Calu3 (cell line): ENCODE results near the gene ACTR2. TPM values are rescaled to one million over a fixed set of nuclear protein-coding genes. Genes with fewer than 3 reads are reported as not detected.

Source experiments
- BruUV-seq: library from RNA; stranded (reverse); fragments of 400-500 nt; replicated peaks from 2 replicates; lab custom pipeline; 2021; lab: Mats Ljungman, UMichigan
- CTCF ChIA-PET: fragments of 300-600 bp; sonication (Branson Sonifier 250); formaldehyde crosslinking; loops from one replicate; lab custom pipeline; 2022; ENCODE audit warnings: antibody characterized with exemption; lab: Charles Lee
- DNase-seq: peaks from one replicate; pipeline ENCODE4 v3.0.0; 2022
- H3K27ac Mint-ChIP-seq: one replicate; pipeline ENCODE4 v1.8.0; 2022; ENCODE audit warnings: mixed read lengths; ENCODE audit not compliant: unreplicated experiment
- H3K27me3 Mint-ChIP-seq: one replicate; pipeline ENCODE4 v1.8.0; 2022; ENCODE audit warnings: mixed read lengths; ENCODE audit not compliant: unreplicated experiment
- H3K36me3 Mint-ChIP-seq: one replicate; pipeline ENCODE4 v1.8.0; 2022; ENCODE audit warnings: mild to moderate bottlenecking, moderate library complexity, mixed read lengths; ENCODE audit not compliant: insufficient read depth, unreplicated experiment
- H3K4me1 Mint-ChIP-seq: one replicate; pipeline ENCODE4 v1.8.0; 2022; ENCODE audit warnings: mild to moderate bottlenecking, low read depth, mixed read lengths; ENCODE audit not compliant: unreplicated experiment
- H3K4me3 Mint-ChIP-seq: one replicate; pipeline ENCODE4 v1.8.0; 2022; ENCODE audit warnings: mild to moderate bottlenecking, low read depth, moderate library complexity, mixed read lengths; ENCODE audit not compliant: unreplicated experiment
- H3K9me3 Mint-ChIP-seq: one replicate; pipeline ENCODE4 v1.8.0; 2022; ENCODE audit warnings: low read depth, mixed read lengths; ENCODE audit not compliant: unreplicated experiment
- intact Hi-C: fragments of 100-400 bp; cut with micrococcal nuclease; formaldehyde crosslinking; loops from one replicate; pipeline ENCODE4 v1.10.0; 2022; ENCODE audit not compliant: unreplicated experiment
- total RNA-seq: library from RNA; stranded (reverse); gene quantifications from 2 replicates; pipeline ENCODE4 v1.2.3, GENCODE V29; 2022
- TF ChIP-seq, protein P1 (sequence below): fragments of 200-600 bp; IDR thresholded peaks from one replicate; pipeline ENCODE4 v1.8.0; 2022; ENCODE audit warnings: antibody characterized with exemption; ENCODE audit not compliant: unreplicated experiment

Gene ACTR2
- total RNA-seq, 1 experiment from 2014 or later: 240 TPM

DNA sequence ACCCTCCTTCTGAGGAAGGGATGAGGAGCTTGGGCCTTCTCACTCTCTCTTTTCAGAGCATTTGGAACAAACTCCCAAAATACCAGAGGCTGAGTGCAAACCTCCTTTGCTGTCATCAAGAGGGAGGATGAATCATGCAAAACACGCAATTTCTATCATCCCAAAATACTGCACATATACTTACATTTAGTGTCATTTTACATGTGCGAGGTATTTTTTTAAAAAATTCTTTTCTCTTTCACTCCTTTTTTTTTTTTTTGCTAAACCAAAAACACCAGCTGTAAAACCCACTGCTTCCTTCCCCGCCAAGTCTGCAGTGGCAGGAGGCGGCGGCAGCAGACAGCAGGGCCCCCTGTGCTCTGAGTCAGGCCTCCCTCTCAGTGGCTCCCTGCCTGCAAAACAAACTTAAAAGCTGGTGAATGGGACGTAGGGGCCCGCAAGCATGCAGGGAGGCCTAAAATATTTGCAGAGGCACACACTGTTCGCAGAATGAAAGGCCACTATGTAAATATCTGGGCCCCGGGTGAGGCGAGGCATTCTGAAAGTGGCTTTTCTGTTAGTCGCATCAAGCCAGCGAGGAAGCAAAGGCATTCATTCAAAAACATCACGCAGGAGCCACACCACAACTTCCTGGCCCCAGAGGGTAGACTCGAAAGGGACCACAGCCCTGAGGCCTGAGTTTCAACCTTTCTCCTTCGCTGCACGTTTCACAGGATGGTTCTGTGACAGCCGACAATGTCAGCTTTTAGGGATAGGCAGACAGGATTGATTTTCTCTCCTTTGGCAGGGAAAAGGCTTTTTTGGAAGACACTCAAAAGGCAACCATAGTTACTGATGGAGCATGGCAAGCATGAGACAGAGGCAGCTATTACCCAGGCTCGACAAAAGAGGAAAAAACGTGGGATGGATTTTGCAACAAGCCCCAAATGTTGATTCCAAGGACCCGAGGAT is 73.4 kb downstream of the ACTR2 start:
- CTCF ChIA-PET: no interaction called here
- TF ChIP-seq, protein P1, sequence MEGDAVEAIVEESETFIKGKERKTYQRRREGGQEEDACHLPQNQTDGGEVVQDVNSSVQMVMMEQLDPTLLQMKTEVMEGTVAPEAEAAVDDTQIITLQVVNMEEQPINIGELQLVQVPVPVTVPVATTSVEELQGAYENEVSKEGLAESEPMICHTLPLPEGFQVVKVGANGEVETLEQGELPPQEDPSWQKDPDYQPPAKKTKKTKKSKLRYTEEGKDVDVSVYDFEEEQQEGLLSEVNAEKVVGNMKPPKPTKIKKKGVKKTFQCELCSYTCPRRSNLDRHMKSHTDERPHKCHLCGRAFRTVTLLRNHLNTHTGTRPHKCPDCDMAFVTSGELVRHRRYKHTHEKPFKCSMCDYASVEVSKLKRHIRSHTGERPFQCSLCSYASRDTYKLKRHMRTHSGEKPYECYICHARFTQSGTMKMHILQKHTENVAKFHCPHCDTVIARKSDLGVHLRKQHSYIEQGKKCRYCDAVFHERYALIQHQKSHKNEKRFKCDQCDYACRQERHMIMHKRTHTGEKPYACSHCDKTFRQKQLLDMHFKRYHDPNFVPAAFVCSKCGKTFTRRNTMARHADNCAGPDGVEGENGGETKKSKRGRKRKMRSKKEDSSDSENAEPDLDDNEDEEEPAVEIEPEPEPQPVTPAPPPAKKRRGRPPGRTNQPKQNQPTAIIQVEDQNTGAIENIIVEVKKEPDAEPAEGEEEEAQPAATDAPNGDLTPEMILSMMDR: no peak
- H3K4me3 Mint-ChIP-seq: no peak overlapping the region
- intact Hi-C loops: no loop called here
- no peaks in the 10 kb centered on the region for H3K36me3 Mint-ChIP-seq
- H3K27me3 Mint-ChIP-seq: no peaks in the 10 kb centered on the region
- no peak overlapping the region for H3K27ac Mint-ChIP-seq
- no TSS peak for BruUV-seq
- no peaks in the 10 kb centered on the region for H3K4me1 Mint-ChIP-seq
- no peak for DNase-seq
- no peaks in the 10 kb centered on the region for H3K9me3 Mint-ChIP-seq

DNA sequence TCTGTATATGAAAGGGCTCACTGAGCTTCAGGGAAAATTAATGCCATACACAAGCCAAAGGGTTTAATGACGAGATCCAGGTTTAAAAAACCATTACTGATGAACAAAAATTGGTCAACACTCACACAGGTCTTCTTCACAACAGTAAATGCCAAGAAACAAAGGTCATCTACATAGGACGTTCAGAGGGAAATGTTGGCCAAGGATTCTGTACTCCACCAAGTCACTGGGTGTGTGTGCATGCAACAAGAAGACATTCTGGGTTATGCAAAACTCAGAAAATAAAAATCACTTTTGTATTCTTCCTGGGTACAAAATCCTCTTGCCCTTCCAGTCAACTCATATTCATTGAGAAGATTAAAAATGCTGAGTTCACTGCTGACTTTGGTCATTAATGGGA is 78.3 kb downstream of the ACTR2 start:
- H3K27me3 Mint-ChIP-seq: no peaks in the 10 kb centered on the region
- H3K4me1 Mint-ChIP-seq: no peaks in the 10 kb centered on the region

DNA sequence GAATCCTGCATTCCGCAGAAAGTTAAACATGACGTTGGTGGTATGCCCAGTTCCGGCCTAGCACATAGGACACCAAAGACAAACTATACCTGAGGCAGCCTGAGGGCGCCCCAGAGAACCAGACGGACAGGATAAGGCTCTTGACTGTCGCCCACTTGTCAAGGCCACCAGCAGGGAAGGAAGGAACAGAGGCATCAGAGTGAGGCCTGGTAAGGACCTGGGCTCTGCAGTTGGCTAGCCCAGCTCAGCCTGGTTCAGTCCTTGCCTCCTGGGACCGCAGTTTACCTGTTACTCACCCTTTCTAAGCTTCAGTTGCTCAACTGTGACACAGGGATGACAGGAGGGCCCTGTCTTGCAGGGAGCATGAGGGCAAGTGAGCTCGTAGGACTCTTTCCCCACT is 82.1 kb downstream of the ACTR2 start:
- no peak for DNase-seq

More for the DNA sequence above, 78.3 kb downstream of the ACTR2 start:
- Mint-ChIP-seq H3K4me3 (no peak overlapping the region), H3K36me3 (no peaks in the 10 kb centered on the region), H3K27ac (no peak overlapping the region), H3K9me3 (no peaks in the 10 kb centered on the region)
- CTCF ChIA-PET: interaction anchor here (0.6 kb wide), 1 partner anchor 1193 kb away, joined by 3 read pairs; no protein-coding TSS in a partner anchor
- no peak for DNase-seq
- TF ChIP-seq, protein P1: no peak
- no TSS peak for BruUV-seq
- intact Hi-C loops: no loop called here

DNA sequence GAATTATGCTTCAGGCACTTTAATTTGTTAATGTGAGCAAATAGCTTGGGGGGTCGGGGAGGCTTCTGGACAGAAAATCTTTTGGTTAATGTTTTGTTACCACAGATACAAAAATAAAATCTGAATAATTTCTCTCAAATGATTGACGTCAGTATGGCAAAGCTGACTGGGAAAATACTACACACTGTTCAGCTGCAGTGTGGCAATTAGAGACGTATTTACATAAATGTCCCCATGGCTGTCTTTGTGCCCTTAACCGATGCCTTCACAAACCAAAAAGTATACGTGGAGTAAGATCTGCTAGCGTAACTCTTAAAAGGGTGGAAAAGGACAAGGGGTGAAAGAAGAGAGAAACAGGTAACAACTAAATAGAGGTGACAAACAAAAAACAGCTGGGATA is 83.4 kb downstream of the ACTR2 start:
- BruUV-seq: no TSS peak
- no peak for DNase-seq
- Mint-ChIP-seq H3K4me3 (no peak overlapping the region), H3K4me1 (no peaks in the 10 kb centered on the region), H3K27ac (no peak overlapping the region), H3K36me3 (peaks cover 11% of the 10 kb centered on the region), H3K9me3 (no peaks in the 10 kb centered on the region), H3K27me3 (no peaks in the 10 kb centered on the region)
- intact Hi-C loops: no loop called here
- CTCF ChIA-PET: interaction anchor here (0.6 kb wide), 1 partner anchor 241 kb away, joined by 4 read pairs; no protein-coding TSS in a partner anchor
- TF ChIP-seq, protein P1: no peak

More for the DNA sequence above, 82.1 kb downstream of the ACTR2 start:
- TF ChIP-seq, protein P1: no peak
- H3K9me3 Mint-ChIP-seq: no peaks in the 10 kb centered on the region
- no peak overlapping the region for H3K4me3 Mint-ChIP-seq
- peaks cover 11% of the 10 kb centered on the region for H3K36me3 Mint-ChIP-seq
- H3K27ac Mint-ChIP-seq: no peak overlapping the region
- CTCF ChIA-PET: no interaction called here
- no peaks in the 10 kb centered on the region for H3K4me1 Mint-ChIP-seq
- H3K27me3 Mint-ChIP-seq: no peaks in the 10 kb centered on the region
- no TSS peak for BruUV-seq
- intact Hi-C loops: no loop called here
